Testis (tissue), 2 donors: ENCODE results near the gene KRTAP22-1.

Experiments used
- CTCF ChIP-seq, 3 experiments: fragments of 450-650 bp in 2 of 3; fragments of 200-600 bp in 1 of 3; sonication (generic) in 1 of 3; IDR thresholded peaks; one replicate each; pipeline ENCODE4 v1.5.1; 2016 to 2019; ENCODE audit warnings: antibody characterized with exemption in 3 of 3, mild to moderate bottlenecking in 2 of 3, moderate library complexity in 1 of 3
- POLR2A ChIP-seq: fragments of 450-650 bp; IDR thresholded peaks from one replicate; pipeline ENCODE4 v1.6.1; 2017; ENCODE audit warnings: antibody characterized with exemption, mild to moderate bottlenecking, moderate library complexity

GRCh38 chr21:30552782-30553181, 48.1 kb upstream of the KRTAP22-1 start:
- TF ChIP-seq CTCF (IDR thresholded peaks at IDR 0.05), result no peak
- TF ChIP-seq POLR2A, result no peak
